ENCODE data around the gene CCDC85A.

Gene CCDC85A

GRCh38 chr2:56357655-56358295 is 174.0 kb downstream of the CCDC85A start:
- H3K4me1 ChIP-seq (ENCODE audit: control insufficient read depth, insufficient read depth, low read length) = no peaks in the 10 kb centered on the region
- no peak overlapping the region for H3K4me3 ChIP-seq (ENCODE audit: low read length in 2 of 2)
- no peaks in the 10 kb centered on the region for H3K36me3 ChIP-seq (ENCODE audit: control insufficient read depth in 2 of 2, insufficient read depth in 2 of 2, low read length in 2 of 2)
- H3K9ac ChIP-seq (ENCODE audit: low read length in 2 of 2) = no peak overlapping the region
- no peak overlapping the region for H3K27ac ChIP-seq (ENCODE audit: low read length)
- no peaks in the 10 kb centered on the region for H3K9me3 ChIP-seq (ENCODE audit: control insufficient read depth in 2 of 2, low read length in 2 of 2)
- H3K27me3 ChIP-seq (ENCODE audit: control insufficient read depth in 1 of 2, insufficient read depth in 2 of 2, low read length in 2 of 2) = no peaks in the 10 kb centered on the region

- Histone ChIP-seq H3K4me3 (ENCODE audit: low read length in 2 of 2) (no peak overlapping the region), H3K9ac (ENCODE audit: low read length in 2 of 2) (no peak overlapping the region), H3K9me3 (ENCODE audit: control insufficient read depth in 2 of 2, low read length in 2 of 2) (no peaks in the 10 kb centered on the region), H3K27me3 (ENCODE audit: control insufficient read depth in 1 of 2, insufficient read depth in 2 of 2, low read length in 2 of 2) (no peaks in the 10 kb centered on the region), H3K27ac (ENCODE audit: low read length) (no peak overlapping the region), H3K4me1 (ENCODE audit: control insufficient read depth, insufficient read depth, low read length) (no peaks in the 10 kb centered on the region), H3K36me3 (ENCODE audit: control insufficient read depth in 2 of 2, insufficient read depth in 2 of 2, low read length in 2 of 2) (no peaks in the 10 kb centered on the region)
These were observed 178.1 kb downstream of the CCDC85A start for GRCh38 chr2:56361844-56362243.

DNA sequence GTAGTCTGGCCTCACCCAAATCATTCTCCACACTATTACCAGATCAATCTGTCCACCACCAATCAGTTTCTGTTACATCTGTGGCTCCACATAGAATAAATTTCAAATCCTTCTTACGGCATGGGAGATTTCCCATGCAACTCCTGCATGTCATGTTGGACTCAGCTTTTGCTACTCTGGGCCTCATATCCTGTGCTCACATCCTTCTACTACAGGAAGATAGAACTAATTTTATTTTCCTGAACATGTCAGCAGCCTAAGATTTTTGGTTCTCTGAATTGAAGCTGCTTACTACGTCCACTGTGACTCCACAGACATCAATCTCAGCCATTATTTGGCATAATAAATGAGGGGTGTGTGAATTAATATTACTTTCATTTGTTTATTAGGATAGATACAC is 181.1 kb downstream of the CCDC85A start:
- no peaks in the 10 kb centered on the region for H3K36me3 ChIP-seq (ENCODE audit: control insufficient read depth in 2 of 2, insufficient read depth in 2 of 2, low read length in 2 of 2)
- H3K9ac ChIP-seq (ENCODE audit: low read length in 2 of 2) = no peak overlapping the region
- H3K4me3 ChIP-seq (ENCODE audit: low read length in 2 of 2) = no peak overlapping the region
- H3K27ac ChIP-seq (ENCODE audit: low read length) = no peak overlapping the region
- no peaks in the 10 kb centered on the region for H3K4me1 ChIP-seq (ENCODE audit: control insufficient read depth, insufficient read depth, low read length)
- no peaks in the 10 kb centered on the region for H3K27me3 ChIP-seq (ENCODE audit: control insufficient read depth in 1 of 2, insufficient read depth in 2 of 2, low read length in 2 of 2)
- no peaks in the 10 kb centered on the region for H3K9me3 ChIP-seq (ENCODE audit: control insufficient read depth in 2 of 2, low read length in 2 of 2)

- H3K9ac ChIP-seq (ENCODE audit: low read length in 2 of 2) = no peak overlapping the region
- no peaks in the 10 kb centered on the region for H3K9me3 ChIP-seq (ENCODE audit: control insufficient read depth in 2 of 2, low read length in 2 of 2)
- no peak overlapping the region for H3K27ac ChIP-seq (ENCODE audit: low read length)
- no peaks in the 10 kb centered on the region for H3K36me3 ChIP-seq (ENCODE audit: control insufficient read depth in 2 of 2, insufficient read depth in 2 of 2, low read length in 2 of 2)
- no peaks in the 10 kb centered on the region for H3K27me3 ChIP-seq (ENCODE audit: control insufficient read depth in 1 of 2, insufficient read depth in 2 of 2, low read length in 2 of 2)
- no peak overlapping the region for H3K4me3 ChIP-seq (ENCODE audit: low read length in 2 of 2)
- H3K4me1 ChIP-seq (ENCODE audit: control insufficient read depth, insufficient read depth, low read length) = no peaks in the 10 kb centered on the region
These were observed 185.5 kb downstream of the CCDC85A start for GRCh38 chr2:56369316-56369715.

- H3K4me1 ChIP-seq (ENCODE audit: control insufficient read depth, insufficient read depth, low read length) = no peaks in the 10 kb centered on the region
- no peaks in the 10 kb centered on the region for H3K27me3 ChIP-seq (ENCODE audit: control insufficient read depth in 1 of 2, insufficient read depth in 2 of 2, low read length in 2 of 2)
- H3K9ac ChIP-seq (ENCODE audit: low read length in 2 of 2) = no peak overlapping the region
- H3K9me3 ChIP-seq (ENCODE audit: control insufficient read depth in 2 of 2, low read length in 2 of 2) = no peaks in the 10 kb centered on the region
- H3K27ac ChIP-seq (ENCODE audit: low read length) = no peak overlapping the region
- no peaks in the 10 kb centered on the region for H3K36me3 ChIP-seq (ENCODE audit: control insufficient read depth in 2 of 2, insufficient read depth in 2 of 2, low read length in 2 of 2)
- no peak overlapping the region for H3K4me3 ChIP-seq (ENCODE audit: low read length in 2 of 2)
These were observed 188.4 kb downstream of the CCDC85A start for GRCh38 chr2:56372071-56372656.

GRCh38 chr2:56375251-56375650 is 191.5 kb downstream of the CCDC85A start:
- no peaks in the 10 kb centered on the region for H3K9me3 ChIP-seq (ENCODE audit: control insufficient read depth in 2 of 2, low read length in 2 of 2)
- no peak overlapping the region for H3K9ac ChIP-seq (ENCODE audit: low read length in 2 of 2)
- no peaks in the 10 kb centered on the region for H3K4me1 ChIP-seq (ENCODE audit: control insufficient read depth, insufficient read depth, low read length)
- no peaks in the 10 kb centered on the region for H3K27me3 ChIP-seq (ENCODE audit: control insufficient read depth in 1 of 2, insufficient read depth in 2 of 2, low read length in 2 of 2)
- no peak overlapping the region for H3K27ac ChIP-seq (ENCODE audit: low read length)
- H3K4me3 ChIP-seq (ENCODE audit: low read length in 2 of 2) = no peak overlapping the region
- H3K36me3 ChIP-seq (ENCODE audit: control insufficient read depth in 2 of 2, insufficient read depth in 2 of 2, low read length in 2 of 2) = no peaks in the 10 kb centered on the region

GRCh38 chr2:56376699-56377665 is 193.2 kb downstream of the CCDC85A start:
- Histone ChIP-seq H3K4me1 (ENCODE audit: control insufficient read depth, insufficient read depth, low read length) (no peaks in the 10 kb centered on the region), H3K27me3 (ENCODE audit: control insufficient read depth in 1 of 2, insufficient read depth in 2 of 2, low read length in 2 of 2) (no peaks in the 10 kb centered on the region), H3K36me3 (ENCODE audit: control insufficient read depth in 2 of 2, insufficient read depth in 2 of 2, low read length in 2 of 2) (no peaks in the 10 kb centered on the region), H3K4me3 (ENCODE audit: low read length in 2 of 2) (no peak overlapping the region), H3K9me3 (ENCODE audit: control insufficient read depth in 2 of 2, low read length in 2 of 2) (no peaks in the 10 kb centered on the region), H3K9ac (ENCODE audit: low read length in 2 of 2) (no peak overlapping the region), H3K27ac (ENCODE audit: low read length) (no peak overlapping the region)

DNA sequence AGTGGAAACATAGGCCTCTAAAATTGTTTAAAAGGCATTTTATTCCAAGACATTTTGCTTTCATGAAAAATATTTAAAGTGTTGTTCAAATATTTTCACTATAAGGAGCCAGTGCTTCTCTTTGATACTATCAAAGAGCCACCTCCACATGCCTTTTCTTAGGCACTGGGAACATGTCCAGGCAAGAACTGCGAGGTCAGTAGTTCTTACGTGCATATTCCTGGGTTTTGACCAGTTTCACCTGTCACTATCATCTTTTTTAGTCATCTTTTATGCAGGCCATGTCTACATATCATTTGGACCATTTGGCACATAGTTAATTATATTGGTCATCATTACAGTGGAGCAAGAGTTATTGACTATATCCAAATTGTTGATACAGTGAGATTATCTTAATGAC is 195.3 kb downstream of the CCDC85A start:
- Histone ChIP-seq H3K27ac (ENCODE audit: low read length) (no peak overlapping the region), H3K4me3 (ENCODE audit: low read length in 2 of 2) (no peak overlapping the region), H3K27me3 (ENCODE audit: control insufficient read depth in 1 of 2, insufficient read depth in 2 of 2, low read length in 2 of 2) (no peaks in the 10 kb centered on the region), H3K36me3 (ENCODE audit: control insufficient read depth in 2 of 2, insufficient read depth in 2 of 2, low read length in 2 of 2) (no peaks in the 10 kb centered on the region), H3K4me1 (ENCODE audit: control insufficient read depth, insufficient read depth, low read length) (no peaks in the 10 kb centered on the region), H3K9ac (ENCODE audit: low read length in 2 of 2) (no peak overlapping the region), H3K9me3 (ENCODE audit: control insufficient read depth in 2 of 2, low read length in 2 of 2) (no peaks in the 10 kb centered on the region)

DNA sequence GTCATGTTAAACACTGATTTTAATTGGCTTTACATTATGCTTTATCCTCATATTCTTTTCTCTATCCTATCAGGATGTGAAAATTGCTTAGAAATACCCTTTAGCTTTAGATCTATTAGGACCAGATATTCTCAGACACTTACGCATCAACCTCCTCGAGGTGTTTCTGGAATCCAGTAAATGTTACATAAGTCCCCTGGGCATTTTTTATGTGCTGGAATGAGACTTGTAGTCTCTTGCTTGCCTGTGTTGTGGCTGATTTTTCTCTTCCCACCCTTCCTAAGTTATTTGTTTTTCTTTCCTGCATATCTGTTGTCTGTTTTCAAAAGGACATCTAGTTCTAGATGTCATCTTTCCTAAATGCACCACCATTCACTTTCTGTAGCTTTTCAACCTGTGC is 197.1 kb downstream of the CCDC85A start:
- no peak overlapping the region for H3K27ac ChIP-seq (ENCODE audit: low read length)
- no peak overlapping the region for H3K9ac ChIP-seq (ENCODE audit: low read length in 2 of 2)
- no peaks in the 10 kb centered on the region for H3K9me3 ChIP-seq (ENCODE audit: control insufficient read depth in 2 of 2, low read length in 2 of 2)
- no peaks in the 10 kb centered on the region for H3K27me3 ChIP-seq (ENCODE audit: control insufficient read depth in 1 of 2, insufficient read depth in 2 of 2, low read length in 2 of 2)
- H3K36me3 ChIP-seq (ENCODE audit: control insufficient read depth in 2 of 2, insufficient read depth in 2 of 2, low read length in 2 of 2) = no peaks in the 10 kb centered on the region
- no peaks in the 10 kb centered on the region for H3K4me1 ChIP-seq (ENCODE audit: control insufficient read depth, insufficient read depth, low read length)
- no peak overlapping the region for H3K4me3 ChIP-seq (ENCODE audit: low read length in 2 of 2)

DNA sequence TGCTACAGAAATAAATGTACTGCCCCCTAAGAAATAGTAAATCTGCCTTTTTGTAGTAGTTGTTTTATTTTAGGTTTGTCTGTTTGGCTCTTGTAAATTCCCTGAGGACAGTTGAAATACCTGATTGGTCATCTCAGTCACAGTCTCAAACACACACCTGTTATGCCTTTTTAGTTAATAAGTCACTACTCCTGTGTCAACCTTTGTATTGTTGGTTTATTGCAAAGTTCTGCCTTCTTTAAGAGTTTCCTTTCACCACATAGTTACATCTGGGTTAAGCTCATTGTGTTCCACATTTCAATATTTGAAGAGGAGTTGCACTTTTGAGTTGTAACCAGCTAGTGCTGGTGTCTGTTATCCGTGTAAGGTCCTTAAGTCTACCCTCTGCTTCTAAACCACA is 198.7 kb downstream of the CCDC85A start:
- no peaks in the 10 kb centered on the region for H3K27me3 ChIP-seq (ENCODE audit: control insufficient read depth in 1 of 2, insufficient read depth in 2 of 2, low read length in 2 of 2)
- no peak overlapping the region for H3K9ac ChIP-seq (ENCODE audit: low read length in 2 of 2)
- H3K4me1 ChIP-seq (ENCODE audit: control insufficient read depth, insufficient read depth, low read length) = no peaks in the 10 kb centered on the region
- no peak overlapping the region for H3K27ac ChIP-seq (ENCODE audit: low read length)
- H3K9me3 ChIP-seq (ENCODE audit: control insufficient read depth in 2 of 2, low read length in 2 of 2) = no peaks in the 10 kb centered on the region
- H3K36me3 ChIP-seq (ENCODE audit: control insufficient read depth in 2 of 2, insufficient read depth in 2 of 2, low read length in 2 of 2) = no peaks in the 10 kb centered on the region
- H3K4me3 ChIP-seq (ENCODE audit: low read length in 2 of 2) = no peak overlapping the region

Data from stomach smooth muscle (tissue), 2 donors.